HCT116 (cell line): ENCODE results near the gene RTN4RL2. TPM values are rescaled to one million over a fixed set of nuclear protein-coding genes. Genes with fewer than 3 reads are reported as not detected.

Source experiments
- ATAC-seq: fragments of 200-7000 bp; cut with Tn5 transposase; 2 replicates; pipeline ENCODE4 v1.9.1; 2020; ENCODE audit warnings: mild to moderate bottlenecking, moderate library complexity
- BruUV-seq: library from RNA; stranded (reverse); fragments of 400-500 nt; replicated peaks from 2 replicates; lab custom pipeline; 2021; lab: Mats Ljungman, UMichigan
- CTCF ChIA-PET: fragments of 300-600 bp; sonication (Branson Sonifier 250); formaldehyde crosslinking; loops from one replicate; lab custom pipeline; 2021; ENCODE audit warnings: antibody characterized with exemption; lab: Charles Lee
- POLR2A ChIA-PET: fragments of 300-600, 350-600 bp; sonication (Branson Sonifier 250); formaldehyde crosslinking; loops from one replicate; lab custom pipeline; 2021; ENCODE audit warnings: antibody characterized with exemption; lab: Charles Lee
- RAD21 ChIA-PET, 2 experiments: fragments of 300-600 bp; sonication (Branson Sonifier 250); formaldehyde crosslinking; loops; one replicate each; lab custom pipeline; 2023; ENCODE audit warnings: low total read pairs in 2 of 2; ENCODE audit not compliant: uncharacterized antibody in 2 of 2, unreplicated experiment in 2 of 2, low non-redundant PET in 1 of 2; lab: Charles Lee
- DNase-seq: peaks from one replicate; pipeline ENCODE4 v3.0.0-alpha.2; 2010; ENCODE audit warnings: low read depth, low spot score
- H2AFZ ChIP-seq: fragments of 200-600 bp; shearing (Covaris generic), sonication (generic); 2 replicates; pipeline ENCODE4 v1.6.1; 2017; ENCODE audit warnings: low read depth, mixed run types, mixed read lengths, antibody characterized with exemption, low read length; ENCODE audit not compliant: poor library complexity, severe bottlenecking
- H3K27ac ChIP-seq: 2 replicates; pipeline ENCODE4 v1.5.1; 2012; ENCODE audit warnings: low read depth, low read length
- H3K27me3 ChIP-seq: fragments of 200-600 bp; sonication (generic); 2 replicates; pipeline ENCODE4 v1.6.1; 2016; ENCODE audit warnings: mixed run types, low read length, mixed read lengths; ENCODE audit not compliant: insufficient read depth
- H3K36me3 ChIP-seq, 2 experiments: fragments of 200-500 bp in 1 of 2; fragments of 200-600 bp in 1 of 2; sonication (Bioruptor generic) in 1 of 2; sonication (generic) in 1 of 2; 2 replicates each; pipeline versions ENCODE4 v1.5.1 to v1.6.1; 2014 to 2016; ENCODE audit warnings: low read length in 2 of 2, inconsistent platforms in 1 of 2, mixed read lengths in 1 of 2, mixed run types in 1 of 2; ENCODE audit not compliant: insufficient read depth in 2 of 2, control insufficient read depth in 1 of 2
- H3K4me1 ChIP-seq, 2 experiments: fragments of 200-600 bp in 1 of 2; sonication (generic) in 1 of 2; 2 replicates each; pipeline versions ENCODE4 v1.5.1 to v1.6.1; 2012 to 2017; ENCODE audit warnings: low read length in 2 of 2, inconsistent platforms in 1 of 2, mild to moderate bottlenecking in 1 of 2, mixed read lengths in 1 of 2, mixed run types in 1 of 2, moderate library complexity in 1 of 2; ENCODE audit not compliant: insufficient read depth in 2 of 2, control insufficient read depth in 1 of 2
- H3K4me2 ChIP-seq: fragments of 200-600 bp; sonication (generic); 2 replicates; pipeline ENCODE4 v1.6.1; 2017; ENCODE audit warnings: mixed run types, low read length, mixed read lengths
- H3K4me3 ChIP-seq, 2 experiments: fragments of 200-600 bp in 1 of 2; sonication (generic) in 1 of 2; replicated peaks in 1 of 2; 2 replicates each; pipeline ENCODE4 v1.5.1; 2011 to 2016; ENCODE audit warnings: low read length in 2 of 2, control low read depth in 1 of 2, low read depth in 1 of 2, mild to moderate bottlenecking in 1 of 2, mixed read lengths in 1 of 2, mixed run types in 1 of 2
- H3K79me2 ChIP-seq: fragments of 200-600 bp; sonication (generic); 2 replicates; pipeline ENCODE4 v1.6.1; 2017; ENCODE audit warnings: mild to moderate bottlenecking, mixed run types, low read length, moderate library complexity, mixed read lengths; ENCODE audit not compliant: insufficient read depth
- H3K9ac ChIP-seq: fragments of 200-600 bp; sonication (generic); 2 replicates; pipeline ENCODE4 v1.6.1; 2016; ENCODE audit warnings: low read length, mixed read lengths
- H3K9me2 ChIP-seq: fragments of 200-600 bp; sonication (generic), shearing (Covaris generic); 2 replicates; pipeline ENCODE4 v1.6.1; 2017; ENCODE audit warnings: mixed run types, mild to moderate bottlenecking, moderate library complexity; ENCODE audit not compliant: insufficient read depth
- H3K9me3 ChIP-seq, 2 experiments: fragments of 200-500 bp in 1 of 2; fragments of 200-600 bp in 1 of 2; sonication (Bioruptor generic) in 1 of 2; sonication (generic) in 1 of 2; 2 replicates each; pipeline ENCODE4 v1.6.1; 2014 to 2017; ENCODE audit warnings: low read length in 2 of 2, mixed read lengths in 2 of 2, inconsistent platforms in 1 of 2, low read depth in 1 of 2, mild to moderate bottlenecking in 1 of 2, mixed run types in 1 of 2, moderate library complexity in 1 of 2; ENCODE audit not compliant: control insufficient read depth in 1 of 2, insufficient read depth in 1 of 2
- H4K20me1 ChIP-seq: fragments of 200-600 bp; sonication (generic), shearing (Covaris generic); 2 replicates; pipeline ENCODE4 v1.6.1; 2017; ENCODE audit warnings: mixed run types, mild to moderate bottlenecking, moderate library complexity; ENCODE audit not compliant: insufficient read depth
- CBX3 ChIP-seq: IDR thresholded peaks from 2 replicates; pipeline ENCODE4 v1.6.1; 2012; ENCODE audit warnings: low read depth
- CEBPB ChIP-seq: IDR thresholded peaks from 2 replicates; pipeline ENCODE4 v1.6.1; 2012; ENCODE audit warnings: low read depth
- EGR1 ChIP-seq: IDR thresholded peaks from 2 replicates; pipeline ENCODE4 v1.6.1; 2012; ENCODE audit warnings: low read depth
- ELF1 ChIP-seq: IDR thresholded peaks from 2 replicates; pipeline ENCODE4 v1.6.1; 2012; ENCODE audit warnings: low read depth, borderline replicate concordance
- EZH2 ChIP-seq: fragments of 200-600 bp; sonication (generic); IDR thresholded peaks from 2 replicates; pipeline ENCODE4 v1.6.1; 2017; ENCODE audit warnings: antibody characterized with exemption, mixed run types
- EZH2phosphoT487 ChIP-seq: fragments of 200-600 bp; IDR thresholded peaks from 2 replicates; pipeline ENCODE4 v1.6.1; 2018; ENCODE audit warnings: antibody characterized with exemption, borderline replicate concordance
- JUND ChIP-seq: IDR thresholded peaks from 2 replicates; pipeline ENCODE4 v1.6.1; 2012
- POLR2A ChIP-seq: IDR thresholded peaks from 2 replicates; pipeline ENCODE4 v1.7.0; 2011; ENCODE audit warnings: borderline replicate concordance; ENCODE audit not compliant: insufficient read depth, insufficient read length; ENCODE audit errors: extremely low read depth
- POLR2AphosphoS5 ChIP-seq: IDR thresholded peaks from 2 replicates; pipeline ENCODE4 v1.6.1; 2011; ENCODE audit warnings: mild to moderate bottlenecking, low read depth, low read length, moderate library complexity
- RAD21 ChIP-seq: IDR thresholded peaks from 2 replicates; pipeline ENCODE4 v1.6.1; 2012; ENCODE audit warnings: low read depth, mild to moderate bottlenecking
- SP1 ChIP-seq: IDR thresholded peaks from 2 replicates; pipeline ENCODE4 v1.6.1; 2012; ENCODE audit warnings: low read depth
- SRF ChIP-seq: IDR thresholded peaks from 2 replicates; pipeline ENCODE4 v1.6.1; 2012; ENCODE audit warnings: low read depth
- YY1 ChIP-seq: IDR thresholded peaks from 2 replicates; pipeline ENCODE4 v1.6.1; 2011; ENCODE audit warnings: low read length, low read depth, moderate library complexity, mild to moderate bottlenecking; ENCODE audit not compliant: insufficient replicate concordance; ENCODE audit errors: extremely low read depth
- ZFX ChIP-seq: fragments of 450-650 bp; IDR thresholded peaks from 2 replicates; pipeline ENCODE4 v1.6.1; 2017
- intact Hi-C: fragments of 100-400 bp; cut with micrococcal nuclease; formaldehyde crosslinking; loops from 2 replicates; pipeline ENCODE4 v1.10.0; 2022
- total RNA-seq: library from RNA; stranded (reverse); gene quantifications from one replicate; pipeline ENCODE4 v1.2.1, GENCODE V29; 2021; ENCODE audit not compliant: unreplicated experiment
- TF ChIP-seq, protein P1 (sequence below), 3 experiments: fragments of 200-600 bp in 1 of 3; sonication (generic) in 1 of 3; IDR thresholded peaks in 2 of 3; conservative IDR thresholded peaks in 1 of 3; 2 replicates each; pipeline ENCODE4 v1.5.1; 2012 to 2017; ENCODE audit warnings: low read depth in 2 of 3, low read length in 2 of 3, antibody characterized with exemption in 1 of 3, borderline replicate concordance in 1 of 3, control low read depth in 1 of 3, mild to moderate bottlenecking in 1 of 3, mixed read lengths in 1 of 3, mixed run types in 1 of 3, moderate library complexity in 1 of 3; ENCODE audit not compliant: insufficient read depth in 1 of 3
- TF ChIP-seq, protein P2 (sequence below): IDR thresholded peaks from 2 replicates; pipeline ENCODE4 v1.6.1; 2012
- TF ChIP-seq, protein P3 (sequence below): IDR thresholded peaks from 2 replicates; pipeline ENCODE4 v1.6.1; 2012
- TF ChIP-seq, protein P4 (sequence below): IDR thresholded peaks from 2 replicates; pipeline ENCODE4 v1.6.1; 2011; ENCODE audit warnings: mild to moderate bottlenecking, low read length, moderate library complexity; ENCODE audit not compliant: insufficient replicate concordance; ENCODE audit errors: extremely low read depth

The RTN4RL2 gene
- total RNA-seq, 1 experiment from 2014 or later: 24.0 TPM

DNA sequence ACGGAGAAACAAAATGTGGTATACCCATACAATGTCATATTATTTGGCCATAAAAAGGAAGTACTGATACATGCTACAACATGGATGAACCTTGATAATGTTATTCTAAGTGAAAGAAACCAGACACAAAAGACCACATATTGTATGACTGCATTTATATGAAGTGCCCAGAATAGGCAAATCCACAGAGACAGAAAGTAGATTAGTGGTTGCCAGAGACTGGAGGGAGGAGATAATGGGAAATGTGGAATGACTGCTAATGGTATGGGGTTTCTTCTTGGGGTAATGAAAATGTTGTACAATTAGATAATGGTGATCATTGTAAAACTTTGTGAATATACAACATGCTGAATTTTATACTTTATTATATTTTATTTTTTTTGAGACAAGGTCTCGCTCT, 60.8 kb downstream of the RTN4RL2 start (continued):
- TF ChIP-seq, protein P1, sequence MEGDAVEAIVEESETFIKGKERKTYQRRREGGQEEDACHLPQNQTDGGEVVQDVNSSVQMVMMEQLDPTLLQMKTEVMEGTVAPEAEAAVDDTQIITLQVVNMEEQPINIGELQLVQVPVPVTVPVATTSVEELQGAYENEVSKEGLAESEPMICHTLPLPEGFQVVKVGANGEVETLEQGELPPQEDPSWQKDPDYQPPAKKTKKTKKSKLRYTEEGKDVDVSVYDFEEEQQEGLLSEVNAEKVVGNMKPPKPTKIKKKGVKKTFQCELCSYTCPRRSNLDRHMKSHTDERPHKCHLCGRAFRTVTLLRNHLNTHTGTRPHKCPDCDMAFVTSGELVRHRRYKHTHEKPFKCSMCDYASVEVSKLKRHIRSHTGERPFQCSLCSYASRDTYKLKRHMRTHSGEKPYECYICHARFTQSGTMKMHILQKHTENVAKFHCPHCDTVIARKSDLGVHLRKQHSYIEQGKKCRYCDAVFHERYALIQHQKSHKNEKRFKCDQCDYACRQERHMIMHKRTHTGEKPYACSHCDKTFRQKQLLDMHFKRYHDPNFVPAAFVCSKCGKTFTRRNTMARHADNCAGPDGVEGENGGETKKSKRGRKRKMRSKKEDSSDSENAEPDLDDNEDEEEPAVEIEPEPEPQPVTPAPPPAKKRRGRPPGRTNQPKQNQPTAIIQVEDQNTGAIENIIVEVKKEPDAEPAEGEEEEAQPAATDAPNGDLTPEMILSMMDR (IDR thresholded peaks at IDR 0.05 in 2 of 3, conservative IDR thresholded peaks at IDR 0.05 in 1 of 3; ENCODE audit: borderline replicate concordance in 1 of 3, insufficient read depth in 1 of 3, low read depth in 2 of 3, low read length in 2 of 3): no peak
- TF ChIP-seq JUND (no peak), RAD21 (no peak)

DNA sequence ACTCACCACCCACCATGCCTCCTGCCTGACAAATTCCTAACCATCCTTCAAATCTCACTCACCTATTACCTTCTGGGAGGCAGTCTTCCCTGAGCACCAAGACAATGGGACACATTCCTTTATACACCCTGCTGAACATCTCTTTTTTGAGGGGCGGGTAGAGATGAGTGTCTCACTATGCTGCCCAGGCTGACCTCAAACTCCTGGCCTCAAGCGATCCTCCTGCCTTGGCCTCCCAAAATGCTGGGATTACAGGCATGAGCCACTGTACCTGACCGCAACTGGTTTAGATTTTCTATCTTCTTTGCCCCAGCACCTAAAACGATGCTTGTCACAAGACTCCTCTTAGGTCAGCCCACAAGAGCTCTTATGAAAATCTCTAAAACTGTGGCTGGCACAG, 63.1 kb downstream of the RTN4RL2 start:
- no peaks in the 10 kb centered on the region for H3K9me2 ChIP-seq
- peaks cover 0 to 2% of the 10 kb centered on the region in 2 experiments; a peak in 1 of 4 replicates for H3K4me1 ChIP-seq
- H3K27me3 ChIP-seq: no peaks in the 10 kb centered on the region
- intact Hi-C loops: no loop called here
- DNase-seq (no peak), ATAC-seq (no peak)
- H3K4me2 ChIP-seq: no peak overlapping the region
- H3K9ac ChIP-seq: no peak overlapping the region
- H3K79me2 ChIP-seq: peaks cover 5% of the 10 kb centered on the region; the same call in 1 of the 2 replicates
- no peak for TF ChIP-seq POLR2A
- no peak for TF ChIP-seq SRF
- no peak for TF ChIP-seq YY1
- TF ChIP-seq, protein P2, sequence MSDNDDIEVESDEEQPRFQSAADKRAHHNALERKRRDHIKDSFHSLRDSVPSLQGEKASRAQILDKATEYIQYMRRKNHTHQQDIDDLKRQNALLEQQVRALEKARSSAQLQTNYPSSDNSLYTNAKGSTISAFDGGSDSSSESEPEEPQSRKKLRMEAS: no peak
- TF ChIP-seq, protein P3, sequence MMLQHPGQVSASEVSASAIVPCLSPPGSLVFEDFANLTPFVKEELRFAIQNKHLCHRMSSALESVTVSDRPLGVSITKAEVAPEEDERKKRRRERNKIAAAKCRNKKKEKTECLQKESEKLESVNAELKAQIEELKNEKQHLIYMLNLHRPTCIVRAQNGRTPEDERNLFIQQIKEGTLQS: no peak
- TF ChIP-seq SP1: no peak
- no peak for TF ChIP-seq POLR2AphosphoS5
- TF ChIP-seq CBX3: no peak
- TF ChIP-seq, protein P4, sequence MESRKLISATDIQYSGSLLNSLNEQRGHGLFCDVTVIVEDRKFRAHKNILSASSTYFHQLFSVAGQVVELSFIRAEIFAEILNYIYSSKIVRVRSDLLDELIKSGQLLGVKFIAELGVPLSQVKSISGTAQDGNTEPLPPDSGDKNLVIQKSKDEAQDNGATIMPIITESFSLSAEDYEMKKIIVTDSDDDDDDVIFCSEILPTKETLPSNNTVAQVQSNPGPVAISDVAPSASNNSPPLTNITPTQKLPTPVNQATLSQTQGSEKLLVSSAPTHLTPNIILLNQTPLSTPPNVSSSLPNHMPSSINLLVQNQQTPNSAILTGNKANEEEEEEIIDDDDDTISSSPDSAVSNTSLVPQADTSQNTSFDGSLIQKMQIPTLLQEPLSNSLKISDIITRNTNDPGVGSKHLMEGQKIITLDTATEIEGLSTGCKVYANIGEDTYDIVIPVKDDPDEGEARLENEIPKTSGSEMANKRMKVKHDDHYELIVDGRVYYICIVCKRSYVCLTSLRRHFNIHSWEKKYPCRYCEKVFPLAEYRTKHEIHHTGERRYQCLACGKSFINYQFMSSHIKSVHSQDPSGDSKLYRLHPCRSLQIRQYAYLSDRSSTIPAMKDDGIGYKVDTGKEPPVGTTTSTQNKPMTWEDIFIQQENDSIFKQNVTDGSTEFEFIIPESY: no peak
- no peak for TF ChIP-seq EZH2
- TF ChIP-seq ELF1: no peak
- TF ChIP-seq JUND: no peak
- no peak for TF ChIP-seq EZH2phosphoT487
- no peak for TF ChIP-seq ZFX
- no peak for TF ChIP-seq RAD21
- TF ChIP-seq, protein P1 (IDR thresholded peaks at IDR 0.05 in 2 of 3, conservative IDR thresholded peaks at IDR 0.05 in 1 of 3; ENCODE audit: borderline replicate concordance in 1 of 3, insufficient read depth in 1 of 3, low read depth in 2 of 3, low read length in 2 of 3): no peak
- TF ChIP-seq CEBPB: no peak
- no peak for TF ChIP-seq EGR1
- no peak overlapping the region for H2AFZ ChIP-seq
- CTCF ChIA-PET: no interaction called here
- no peak overlapping the region for H3K27ac ChIP-seq
- no peak overlapping the region for H3K4me3 ChIP-seq
- H3K9me3 ChIP-seq: no peaks in the 10 kb centered on the region
- no TSS peak for BruUV-seq
- POLR2A ChIA-PET: interaction anchor here (1.7 kb wide), 1 partner anchor 65 kb away, joined by 4 read pairs; no protein-coding TSS in a partner anchor
- no peaks in the 10 kb centered on the region for H4K20me1 ChIP-seq
- RAD21 ChIA-PET: no interaction called here
- peaks cover under 1% of the 10 kb centered on the region in 2 experiments; a peak in 1 of 4 replicates for H3K36me3 ChIP-seq
